Measurements from ENCODE around the gene CAV1.

CAV1 gene

DNA sequence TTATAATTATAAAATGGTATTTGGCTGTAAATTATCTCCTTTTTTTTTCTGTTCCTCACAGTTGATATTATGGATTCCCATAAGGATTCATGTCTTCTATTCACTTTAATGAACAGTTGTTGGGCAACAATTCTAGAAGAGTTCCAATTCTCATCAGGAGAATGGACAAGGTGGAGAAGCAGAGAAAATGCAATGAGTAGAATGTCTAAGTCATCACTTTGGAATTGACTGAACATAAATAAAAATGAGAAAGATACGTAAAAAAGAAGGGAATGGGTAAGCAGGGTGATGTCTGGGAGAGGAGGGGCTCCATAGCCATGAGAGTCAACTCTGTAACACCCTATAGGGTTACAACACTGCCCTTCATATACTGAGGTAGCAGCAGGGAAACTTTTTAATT is 27.1 kb upstream of the CAV1 start:
- no peak overlapping the region for H3K4me3 ChIP-seq (ENCODE audit: low read depth, low read length)
- in situ Hi-C loops (cut with HindIII; ENCODE audit: low sequenced_read_pairs): no loop called here
- TF ChIP-seq, protein P1, sequence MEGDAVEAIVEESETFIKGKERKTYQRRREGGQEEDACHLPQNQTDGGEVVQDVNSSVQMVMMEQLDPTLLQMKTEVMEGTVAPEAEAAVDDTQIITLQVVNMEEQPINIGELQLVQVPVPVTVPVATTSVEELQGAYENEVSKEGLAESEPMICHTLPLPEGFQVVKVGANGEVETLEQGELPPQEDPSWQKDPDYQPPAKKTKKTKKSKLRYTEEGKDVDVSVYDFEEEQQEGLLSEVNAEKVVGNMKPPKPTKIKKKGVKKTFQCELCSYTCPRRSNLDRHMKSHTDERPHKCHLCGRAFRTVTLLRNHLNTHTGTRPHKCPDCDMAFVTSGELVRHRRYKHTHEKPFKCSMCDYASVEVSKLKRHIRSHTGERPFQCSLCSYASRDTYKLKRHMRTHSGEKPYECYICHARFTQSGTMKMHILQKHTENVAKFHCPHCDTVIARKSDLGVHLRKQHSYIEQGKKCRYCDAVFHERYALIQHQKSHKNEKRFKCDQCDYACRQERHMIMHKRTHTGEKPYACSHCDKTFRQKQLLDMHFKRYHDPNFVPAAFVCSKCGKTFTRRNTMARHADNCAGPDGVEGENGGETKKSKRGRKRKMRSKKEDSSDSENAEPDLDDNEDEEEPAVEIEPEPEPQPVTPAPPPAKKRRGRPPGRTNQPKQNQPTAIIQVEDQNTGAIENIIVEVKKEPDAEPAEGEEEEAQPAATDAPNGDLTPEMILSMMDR (IDR thresholded peaks at IDR 0.05; ENCODE audit: low read depth, low read length, missing control alignments): no peak
- no peak for DNase-seq (ENCODE audit: low read depth)

DNA sequence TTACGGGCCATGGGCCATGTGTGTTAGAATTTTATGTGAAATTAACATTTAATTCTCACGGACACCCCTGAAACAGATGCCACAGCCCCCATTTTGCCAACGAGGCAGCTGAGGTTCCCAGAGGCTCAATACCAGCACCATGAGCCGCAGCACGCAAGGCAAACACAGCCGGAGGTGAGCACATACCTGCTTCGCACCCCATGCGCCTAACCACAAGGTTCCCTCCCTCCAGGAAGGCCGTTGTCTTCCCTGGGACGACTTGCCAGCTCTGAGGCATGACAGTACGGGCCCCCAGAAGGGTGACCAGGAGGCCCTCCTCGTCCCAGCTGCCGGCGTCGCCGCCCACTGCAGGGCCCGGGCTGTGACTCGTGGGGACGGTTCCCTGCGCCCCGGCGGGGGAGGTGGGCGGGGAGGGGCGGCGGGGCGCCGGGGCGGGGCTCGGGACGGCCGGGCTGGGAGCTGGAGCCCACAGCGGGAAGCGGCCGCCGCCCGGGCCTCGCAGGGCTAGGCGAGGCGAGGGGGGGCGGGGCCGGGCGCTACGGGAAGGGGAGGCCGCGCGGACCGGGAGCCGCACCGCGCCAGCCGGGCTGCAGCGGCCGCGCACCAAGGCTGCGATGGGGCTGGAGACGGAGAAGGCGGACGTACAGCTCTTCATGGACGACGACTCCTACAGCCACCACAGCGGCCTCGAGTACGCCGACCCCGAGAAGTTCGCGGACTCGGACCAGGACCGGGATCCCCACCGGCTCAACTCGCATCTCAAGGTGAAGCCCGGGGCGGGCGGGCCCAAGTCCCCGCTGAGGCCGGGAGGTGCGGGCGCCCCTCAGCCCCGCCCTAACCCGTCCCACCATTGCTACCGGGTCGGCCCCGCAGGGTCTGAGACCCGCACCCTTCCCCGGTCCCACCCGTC is 25.4 kb upstream of the CAV1 start, which contains the start of gene CAV2:
CAV2 (plus strand) TSS at position 571 of the 910 bp plus-strand sequence; CDS start at position 615, 44 bp downstream.
- no peak for DNase-seq (ENCODE audit: low read depth)
- TF ChIP-seq, protein P1 (IDR thresholded peaks at IDR 0.05; ENCODE audit: low read depth, low read length, missing control alignments): no peak
- in situ Hi-C loops (cut with HindIII; ENCODE audit: low sequenced_read_pairs): no loop called here
- H3K4me3 ChIP-seq (ENCODE audit: low read depth, low read length): peak within 1 kb of the TSS; percentile 64

- in situ Hi-C loops (cut with HindIII; ENCODE audit: low sequenced_read_pairs): no loop called here
- no peak for DNase-seq (ENCODE audit: low read depth)
- H3K4me3 ChIP-seq (ENCODE audit: low read depth, low read length): peak overlapping the region; percentile 64
- TF ChIP-seq, protein P1 (IDR thresholded peaks at IDR 0.05; ENCODE audit: low read depth, low read length, missing control alignments): no peak
Measured at GRCh38 chr7:116500078-116500853, 24.6 kb upstream of the CAV1 start.

DNA sequence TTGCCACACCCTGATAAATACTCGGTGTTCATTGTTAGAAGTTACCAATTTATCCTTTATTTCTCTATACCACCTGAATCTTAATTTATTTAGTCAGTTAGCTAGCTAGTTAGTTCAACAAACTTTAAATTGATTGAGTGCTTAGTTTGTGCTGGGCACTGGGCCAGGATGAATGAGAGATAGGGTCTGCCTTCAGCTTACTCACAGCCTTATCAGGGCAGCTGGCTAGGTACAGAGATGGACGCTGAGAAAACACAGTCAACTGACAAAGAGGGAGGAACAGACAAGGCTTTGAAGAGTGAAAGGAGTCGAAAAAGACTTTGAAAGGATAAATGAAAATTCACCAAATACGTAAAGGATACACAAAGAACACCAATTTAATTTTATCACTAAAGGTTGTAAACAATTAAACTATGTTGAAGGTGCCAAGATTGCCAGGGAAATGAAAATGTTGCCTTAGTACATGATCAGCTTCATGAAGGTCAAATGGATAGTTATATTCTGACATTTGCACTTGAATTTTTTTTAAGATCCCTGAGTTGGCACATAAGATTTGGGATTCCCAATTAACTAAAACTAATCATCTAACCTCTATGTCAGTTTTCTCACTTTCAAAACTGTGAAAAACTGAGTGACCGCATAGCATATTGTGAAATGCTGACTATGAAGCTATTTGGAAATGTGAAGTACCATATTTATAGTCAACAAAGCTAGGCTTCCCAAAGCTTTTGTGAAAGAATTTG is 23.2 kb upstream of the CAV1 start:
- H3K4me3 ChIP-seq (ENCODE audit: low read depth, low read length): peak overlapping the region; percentile 64

DNA sequence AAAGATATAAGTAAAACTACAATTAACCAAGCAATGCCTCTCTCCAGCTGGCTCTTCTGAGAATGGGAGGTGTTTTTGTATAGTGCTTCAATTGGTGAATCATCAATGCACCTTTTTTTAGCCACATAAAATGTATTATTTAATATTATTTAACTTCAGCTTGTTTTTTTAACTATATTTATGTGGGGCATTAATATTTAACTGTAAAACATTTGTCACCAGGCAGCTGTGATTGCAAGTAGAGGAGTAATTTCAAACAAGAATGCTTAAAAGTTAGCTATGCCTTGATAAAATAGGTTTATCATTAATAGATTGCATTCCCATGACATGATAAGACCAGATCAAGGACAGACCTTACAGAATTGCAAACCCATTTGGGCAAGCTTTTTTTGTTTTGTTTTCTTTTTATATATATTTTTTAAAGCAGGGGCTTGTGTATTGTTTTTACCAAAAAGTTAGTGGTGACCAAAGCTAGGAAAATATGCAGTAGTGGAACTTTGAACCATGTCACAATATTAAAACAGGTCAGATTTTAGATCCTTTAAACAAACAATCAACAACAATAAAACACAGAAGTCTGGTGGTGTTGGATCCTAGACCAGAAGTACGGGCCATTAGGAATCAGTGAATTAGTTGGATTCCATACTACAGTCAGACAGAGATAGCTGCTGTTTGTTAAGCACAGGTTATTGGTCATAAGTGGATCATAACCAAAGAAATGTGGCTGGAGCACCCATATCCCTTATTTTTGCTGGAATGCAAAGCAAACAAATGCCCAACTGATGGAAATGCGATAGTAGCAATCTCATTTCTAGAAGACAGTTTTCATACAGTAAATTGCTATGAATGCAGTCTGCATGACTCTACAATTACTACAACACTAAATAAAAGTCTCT is 22.4 kb upstream of the CAV1 start:
- in situ Hi-C loops (cut with HindIII; ENCODE audit: low sequenced_read_pairs): no loop called here
- TF ChIP-seq, protein P1 (IDR thresholded peaks at IDR 0.05; ENCODE audit: low read depth, low read length, missing control alignments): no peak
- no peak for DNase-seq (ENCODE audit: low read depth)
- H3K4me3 ChIP-seq (ENCODE audit: low read depth, low read length): no peak overlapping the region

More for the DNA sequence above, 23.2 kb upstream of the CAV1 start:
- in situ Hi-C loops (cut with HindIII; ENCODE audit: low sequenced_read_pairs): no loop called here
- no peak for DNase-seq (ENCODE audit: low read depth)
- TF ChIP-seq, protein P1 (IDR thresholded peaks at IDR 0.05; ENCODE audit: low read depth, low read length, missing control alignments): no peak
